Measurements from ENCODE around the gene OASL. TPM values are rescaled to one million over a fixed set of nuclear protein-coding genes. Genes with fewer than 3 reads are reported as not detected.

The OASL gene
- total RNA-seq, 1 donor from 2014 or later: not detected

DNA sequence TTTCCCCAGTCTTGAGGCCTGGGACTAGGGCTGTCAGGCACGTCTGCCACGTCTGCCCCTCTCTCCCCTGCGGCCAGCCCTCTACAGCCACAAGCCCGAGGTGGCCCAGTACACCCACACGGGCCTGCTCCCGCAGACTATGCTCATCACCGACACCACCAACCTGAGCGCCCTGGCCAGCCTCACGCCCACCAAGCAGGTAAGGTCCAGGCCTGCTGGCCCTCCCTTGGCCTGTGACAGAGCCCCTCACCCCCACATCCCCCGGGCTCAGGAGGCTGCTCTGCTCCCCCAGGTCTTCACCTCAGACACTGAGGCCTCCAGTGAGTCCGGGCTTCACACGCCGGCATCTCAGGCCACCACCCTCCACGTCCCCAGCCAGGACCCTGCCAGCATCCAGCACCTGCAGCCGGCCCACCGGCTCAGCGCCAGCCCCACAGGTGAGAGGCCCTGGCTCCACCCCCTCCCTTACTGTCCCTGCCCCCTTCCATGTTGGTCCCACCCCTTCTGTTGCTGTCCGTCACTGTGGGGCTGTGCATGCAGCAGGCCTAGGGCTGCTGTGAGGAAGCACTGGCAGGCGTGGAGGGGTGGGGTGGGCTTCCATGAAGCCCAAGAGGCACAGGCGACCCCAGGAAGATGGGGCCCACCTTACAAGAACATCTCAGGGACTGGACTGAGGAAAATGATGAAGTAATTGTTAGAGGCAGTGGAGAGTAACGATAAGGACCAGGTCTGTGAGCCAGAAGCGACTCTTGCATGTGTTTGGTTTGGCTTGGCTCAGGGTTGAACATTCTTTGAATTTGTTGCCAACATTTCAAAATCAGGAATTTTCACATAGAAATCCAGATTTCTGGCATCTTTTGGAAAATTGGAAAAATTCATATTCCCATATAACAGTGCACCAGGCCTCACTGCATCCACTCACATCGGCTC, 39.6 kb downstream of the OASL start:
- Mint-ChIP-seq H3K36me3 (ENCODE audit: low read depth, unreplicated experiment) (peaks cover 5% of the 10 kb centered on the region), H3K4me3 (ENCODE audit: unreplicated experiment) (no peak overlapping the region), H3K27me3 (ENCODE audit: unreplicated experiment) (peaks cover 11% of the 10 kb centered on the region), H3K27ac (ENCODE audit: unreplicated experiment) (no peak overlapping the region), H3K4me1 (ENCODE audit: unreplicated experiment) (no peaks in the 10 kb centered on the region), H3K9me3 (ENCODE audit: unreplicated experiment) (no peaks in the 10 kb centered on the region)
- DNase-seq (ENCODE audit: low spot score): no peak
- TF ChIP-seq, protein P1, sequence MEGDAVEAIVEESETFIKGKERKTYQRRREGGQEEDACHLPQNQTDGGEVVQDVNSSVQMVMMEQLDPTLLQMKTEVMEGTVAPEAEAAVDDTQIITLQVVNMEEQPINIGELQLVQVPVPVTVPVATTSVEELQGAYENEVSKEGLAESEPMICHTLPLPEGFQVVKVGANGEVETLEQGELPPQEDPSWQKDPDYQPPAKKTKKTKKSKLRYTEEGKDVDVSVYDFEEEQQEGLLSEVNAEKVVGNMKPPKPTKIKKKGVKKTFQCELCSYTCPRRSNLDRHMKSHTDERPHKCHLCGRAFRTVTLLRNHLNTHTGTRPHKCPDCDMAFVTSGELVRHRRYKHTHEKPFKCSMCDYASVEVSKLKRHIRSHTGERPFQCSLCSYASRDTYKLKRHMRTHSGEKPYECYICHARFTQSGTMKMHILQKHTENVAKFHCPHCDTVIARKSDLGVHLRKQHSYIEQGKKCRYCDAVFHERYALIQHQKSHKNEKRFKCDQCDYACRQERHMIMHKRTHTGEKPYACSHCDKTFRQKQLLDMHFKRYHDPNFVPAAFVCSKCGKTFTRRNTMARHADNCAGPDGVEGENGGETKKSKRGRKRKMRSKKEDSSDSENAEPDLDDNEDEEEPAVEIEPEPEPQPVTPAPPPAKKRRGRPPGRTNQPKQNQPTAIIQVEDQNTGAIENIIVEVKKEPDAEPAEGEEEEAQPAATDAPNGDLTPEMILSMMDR (IDR thresholded peaks at IDR 0.05; ENCODE audit: unreplicated experiment): no peak

DNA sequence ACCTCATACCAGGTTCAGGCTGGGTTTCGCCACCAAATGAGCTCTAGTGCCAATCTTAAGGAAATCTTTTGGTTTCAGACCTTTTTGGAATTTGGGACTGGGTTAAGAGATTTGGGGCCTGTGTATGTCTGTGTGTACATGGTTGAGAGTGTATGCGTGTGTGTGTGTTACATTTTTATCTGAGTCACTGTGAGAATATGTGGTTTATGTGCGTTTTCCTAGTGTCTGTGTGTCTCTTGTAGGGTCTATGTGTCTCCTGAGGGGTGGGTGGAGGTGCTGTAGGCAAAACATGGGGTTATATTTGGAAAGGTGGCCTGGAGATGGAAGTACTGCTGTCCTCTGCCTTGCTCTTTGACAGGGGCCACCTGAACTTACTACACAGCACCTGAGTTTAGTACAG, 40.6 kb downstream of the OASL start:
- DNase-seq (ENCODE audit: low spot score): no peak
- Mint-ChIP-seq H3K9me3 (ENCODE audit: unreplicated experiment) (no peaks in the 10 kb centered on the region), H3K36me3 (ENCODE audit: low read depth, unreplicated experiment) (peaks cover 4% of the 10 kb centered on the region), H3K4me1 (ENCODE audit: unreplicated experiment) (no peaks in the 10 kb centered on the region), H3K27me3 (ENCODE audit: unreplicated experiment) (peaks cover 11% of the 10 kb centered on the region), H3K27ac (ENCODE audit: unreplicated experiment) (peak overlapping the region; percentile 67), H3K4me3 (ENCODE audit: unreplicated experiment) (no peak overlapping the region)
- TF ChIP-seq, protein P1 (IDR thresholded peaks at IDR 0.05; ENCODE audit: unreplicated experiment): no peak

DNA sequence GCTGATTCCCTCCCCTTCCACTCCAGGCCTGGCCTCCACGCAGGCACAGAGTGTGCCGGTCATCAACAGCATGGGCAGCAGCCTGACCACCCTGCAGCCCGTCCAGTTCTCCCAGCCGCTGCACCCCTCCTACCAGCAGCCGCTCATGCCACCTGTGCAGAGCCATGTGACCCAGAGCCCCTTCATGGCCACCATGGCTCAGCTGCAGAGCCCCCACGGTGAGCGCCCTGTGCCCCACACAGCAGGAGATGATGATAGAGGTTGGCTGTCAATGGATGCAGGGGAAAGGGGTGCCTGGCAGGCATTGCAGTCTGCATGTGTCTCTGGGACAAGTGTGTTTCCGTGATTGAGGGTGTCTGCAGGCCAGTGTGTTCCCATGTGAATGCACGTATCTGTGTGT, 41.6 kb downstream of the OASL start:
- Mint-ChIP-seq H3K4me1 (ENCODE audit: unreplicated experiment) (no peaks in the 10 kb centered on the region), H3K4me3 (ENCODE audit: unreplicated experiment) (no peak overlapping the region), H3K9me3 (ENCODE audit: unreplicated experiment) (no peaks in the 10 kb centered on the region), H3K36me3 (ENCODE audit: low read depth, unreplicated experiment) (no peaks in the 10 kb centered on the region), H3K27ac (ENCODE audit: unreplicated experiment) (no peak overlapping the region), H3K27me3 (ENCODE audit: unreplicated experiment) (peaks cover 14% of the 10 kb centered on the region)
- TF ChIP-seq, protein P1 (IDR thresholded peaks at IDR 0.05; ENCODE audit: unreplicated experiment): no peak
- no peak for DNase-seq (ENCODE audit: low spot score)

DNA sequence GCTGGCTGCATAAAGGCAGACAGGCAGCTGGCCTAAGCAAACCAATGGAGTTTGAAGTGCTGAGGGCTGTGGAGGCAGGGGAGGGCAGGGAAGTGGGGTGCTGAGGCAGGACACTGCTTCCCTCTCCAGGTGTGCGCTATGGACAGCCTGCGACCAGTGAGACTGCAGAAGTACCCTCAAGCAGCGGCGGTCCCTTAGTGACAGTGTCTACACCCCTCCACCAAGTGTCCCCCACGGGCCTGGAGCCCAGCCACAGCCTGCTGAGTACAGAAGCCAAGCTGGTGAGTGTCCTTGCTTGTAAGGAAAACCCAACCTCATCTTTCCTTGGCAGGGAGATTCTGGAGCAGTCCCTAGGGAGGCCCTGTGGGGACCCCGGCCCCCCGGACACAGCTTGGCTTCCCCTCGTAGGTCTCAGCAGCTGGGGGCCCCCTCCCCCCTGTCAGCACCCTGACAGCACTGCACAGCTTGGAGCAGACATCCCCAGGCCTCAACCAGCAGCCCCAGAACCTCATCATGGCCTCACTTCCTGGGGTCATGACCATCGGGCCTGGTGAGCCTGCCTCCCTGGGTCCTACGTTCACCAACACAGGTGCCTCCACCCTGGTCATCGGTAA, 42.8 kb downstream of the OASL start:
- Mint-ChIP-seq H3K9me3 (ENCODE audit: unreplicated experiment) (no peaks in the 10 kb centered on the region), H3K36me3 (ENCODE audit: low read depth, unreplicated experiment) (no peaks in the 10 kb centered on the region), H3K4me3 (ENCODE audit: unreplicated experiment) (no peak overlapping the region), H3K27me3 (ENCODE audit: unreplicated experiment) (peaks cover 14% of the 10 kb centered on the region), H3K4me1 (ENCODE audit: unreplicated experiment) (no peaks in the 10 kb centered on the region), H3K27ac (ENCODE audit: unreplicated experiment) (no peak overlapping the region)
- DNase-seq (ENCODE audit: low spot score): no peak
- TF ChIP-seq, protein P1 (IDR thresholded peaks at IDR 0.05; ENCODE audit: unreplicated experiment): no peak

Data from endothelial cell (in vitro differentiated cells).